Central memory CD8-positive, alpha-beta T cell (primary cell): ENCODE data around the gene UTF1.

Experiments used
- ATAC-seq: fragments of 150-1000 bp; cut with Tn5 transposase; replicated peaks from 2 replicates; pipeline ENCODE4 v1.10.0; 2022; ENCODE audit warnings: mild to moderate bottlenecking, moderate FRiP score, moderate number of reproducible peaks; ENCODE audit not compliant: poor library complexity, severe bottlenecking; ENCODE audit errors: extremely low read depth
- DNase-seq, 2 donors: peaks; one replicate each; pipeline ENCODE4 v3.0.0; 2021; ENCODE audit warnings: low spot score in 2 of 2
- H3K27ac Mint-ChIP-seq: one replicate; pipeline ENCODE4 v1.8.0; 2022; ENCODE audit warnings: low read depth, mild to moderate bottlenecking, moderate library complexity, mixed read lengths
- H3K27me3 Mint-ChIP-seq: one replicate; pipeline ENCODE4 v1.8.0; 2022; ENCODE audit warnings: mixed read lengths
- H3K36me3 Mint-ChIP-seq: one replicate; pipeline ENCODE4 v1.8.0; 2022; ENCODE audit warnings: mild to moderate bottlenecking, moderate library complexity, mixed read lengths; ENCODE audit not compliant: insufficient read depth
- H3K4me1 Mint-ChIP-seq: one replicate; pipeline ENCODE4 v1.8.0; 2022; ENCODE audit warnings: mixed read lengths
- H3K4me3 Mint-ChIP-seq: one replicate; pipeline ENCODE4 v1.8.0; 2022; ENCODE audit warnings: mild to moderate bottlenecking, moderate library complexity, mixed read lengths
- H3K9me3 Mint-ChIP-seq: one replicate; pipeline ENCODE4 v1.8.0; 2022; ENCODE audit warnings: mixed read lengths

UTF1 gene

DNA sequence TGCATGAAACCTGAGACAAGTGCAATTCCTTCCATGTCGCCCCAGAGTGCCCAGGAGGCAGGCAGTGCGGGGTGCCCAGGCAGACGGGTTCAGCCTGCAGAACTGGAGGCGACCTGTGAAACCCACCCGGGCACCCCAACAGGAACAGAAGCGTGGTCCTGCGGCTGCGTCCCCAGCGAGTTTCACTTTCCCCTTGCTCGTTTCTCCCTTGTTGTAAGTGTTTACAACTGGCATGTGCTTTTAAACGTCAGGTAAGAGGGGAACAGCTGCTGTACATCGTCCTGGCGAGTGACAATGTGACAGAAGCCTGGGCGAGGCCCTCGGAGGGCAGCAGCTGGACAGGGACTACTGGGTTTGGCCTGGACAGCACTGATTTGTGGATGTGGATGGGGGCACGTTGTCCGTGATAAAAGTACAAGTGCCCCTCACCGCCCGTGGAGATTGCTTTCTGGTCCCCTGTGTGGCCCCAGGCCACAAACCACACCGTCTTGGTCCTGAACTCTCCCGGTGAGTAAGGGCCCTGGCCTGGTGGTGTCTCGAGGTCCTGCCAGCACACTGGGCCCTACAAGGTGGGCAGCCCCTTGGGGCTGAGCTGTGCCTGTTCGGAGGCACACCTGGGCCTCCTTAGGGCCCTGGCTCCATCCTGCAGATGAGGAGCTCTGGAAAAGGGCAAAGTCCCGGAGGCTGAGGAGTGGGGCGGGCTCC lies 11.6 kb downstream of the UTF1 start:
- peak; percentile 24 for ATAC-seq
- Mint-ChIP-seq H3K27ac (no peak overlapping the region), H3K4me3 (peak overlapping the region; percentile 71)

GRCh38 chr10:133242611-133243356 lies 12.8 kb downstream of the UTF1 start:
- H3K4me1 Mint-ChIP-seq, result peaks cover 24% of the 10 kb centered on the region
- H3K27me3 Mint-ChIP-seq, result peaks cover 62% of the 10 kb centered on the region
- ATAC-seq, result no peak
- H3K9me3 Mint-ChIP-seq, result no peaks in the 10 kb centered on the region
- H3K4me3 Mint-ChIP-seq, result peak overlapping the region; percentile 71
- H3K36me3 Mint-ChIP-seq, result no peaks in the 10 kb centered on the region
- no peak for DNase-seq
- peak overlapping the region; percentile 79 for H3K27ac Mint-ChIP-seq

More for the DNA sequence above, 11.6 kb downstream of the UTF1 start:
- Mint-ChIP-seq H3K27me3 (peaks cover 62% of the 10 kb centered on the region), H3K9me3 (no peaks in the 10 kb centered on the region), H3K4me1 (peaks cover 19% of the 10 kb centered on the region), H3K36me3 (no peaks in the 10 kb centered on the region)
- DNase-seq, result no peak

- Mint-ChIP-seq H3K27ac (no peak overlapping the region), H3K4me1 (peaks cover 24% of the 10 kb centered on the region), H3K4me3 (no peak overlapping the region), H3K36me3 (no peaks in the 10 kb centered on the region), H3K9me3 (no peaks in the 10 kb centered on the region), H3K27me3 (peaks cover 58% of the 10 kb centered on the region)
- ATAC-seq (no peak), DNase-seq (no peak)
Observed at GRCh38 chr10:133243593-133243992, 13.6 kb downstream of the UTF1 start.

GRCh38 chr10:133245439-133246235 lies 15.6 kb downstream of the UTF1 start:
- no peak overlapping the region for H3K27ac Mint-ChIP-seq
- H3K9me3 Mint-ChIP-seq, result no peaks in the 10 kb centered on the region
- H3K4me1 Mint-ChIP-seq, result peaks cover 22% of the 10 kb centered on the region
- DNase-seq (no peak), ATAC-seq (no peak)
- H3K27me3 Mint-ChIP-seq, result peaks cover 37% of the 10 kb centered on the region
- no peaks in the 10 kb centered on the region for H3K36me3 Mint-ChIP-seq
- no peak overlapping the region for H3K4me3 Mint-ChIP-seq

- Mint-ChIP-seq H3K27ac (no peak overlapping the region), H3K27me3 (peaks cover 31% of the 10 kb centered on the region), H3K36me3 (no peaks in the 10 kb centered on the region), H3K9me3 (no peaks in the 10 kb centered on the region), H3K4me3 (no peak overlapping the region), H3K4me1 (peaks cover 16% of the 10 kb centered on the region)
- ATAC-seq (no peak), DNase-seq (no peak)
Observed at GRCh38 chr10:133246236-133246626, 16.2 kb downstream of the UTF1 start.

DNA sequence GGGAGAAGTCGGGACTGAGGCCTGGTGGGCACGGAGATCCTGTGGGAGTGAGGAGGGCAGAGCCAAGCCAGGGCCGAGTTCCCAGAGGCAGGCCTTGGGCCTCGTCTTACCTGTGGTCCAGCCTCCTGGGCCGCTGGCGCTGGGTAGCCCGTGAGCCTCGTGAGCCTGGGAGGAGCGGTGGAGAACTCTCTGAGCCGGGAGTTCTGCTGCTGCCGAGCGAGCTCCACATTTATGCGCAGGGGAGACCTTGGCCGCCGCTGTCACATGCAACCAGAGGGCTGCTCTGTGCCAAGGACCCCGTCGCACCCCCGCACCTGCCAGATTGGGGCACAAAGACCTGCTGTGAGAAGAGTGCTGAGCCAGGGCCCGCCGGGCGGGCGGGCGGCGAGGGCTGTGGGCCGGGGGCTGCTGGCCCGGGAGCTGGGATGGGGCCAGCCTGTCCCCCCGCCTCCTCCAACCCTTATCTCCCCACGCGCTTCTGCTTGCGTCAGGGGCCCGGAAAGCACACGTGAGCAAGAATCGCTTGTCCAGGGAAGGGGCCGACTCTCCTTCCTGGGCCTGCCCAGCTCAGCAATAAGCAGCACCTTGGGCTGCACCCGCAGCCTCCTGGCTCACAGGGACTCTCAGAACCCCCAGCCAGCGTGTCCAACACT lies 17.8 kb downstream of the UTF1 start:
- DNase-seq (no peak), ATAC-seq (no peak)
- Mint-ChIP-seq H3K4me1 (peaks cover 5% of the 10 kb centered on the region), H3K4me3 (no peak overlapping the region), H3K36me3 (no peaks in the 10 kb centered on the region), H3K9me3 (no peaks in the 10 kb centered on the region), H3K27me3 (peaks cover 16% of the 10 kb centered on the region), H3K27ac (no peak overlapping the region)

DNA sequence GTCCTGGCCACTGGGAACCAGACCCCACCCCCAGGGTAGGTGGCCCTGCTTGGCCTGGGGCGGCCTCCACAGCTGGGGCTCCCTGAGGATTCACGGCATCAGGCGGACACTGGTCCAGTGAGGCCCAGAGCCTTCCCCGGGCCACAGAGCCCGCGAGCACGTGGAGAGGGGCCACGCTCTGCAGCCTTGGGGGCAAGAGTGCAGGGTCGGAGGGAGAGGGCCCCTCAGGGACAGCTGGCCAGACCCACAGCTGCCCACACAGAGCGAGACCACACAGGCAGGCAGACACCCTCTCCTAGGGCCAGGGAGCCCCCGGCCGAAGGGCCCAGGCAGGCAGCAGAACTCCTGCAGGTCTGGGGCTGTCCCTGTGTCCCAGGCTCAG lies 18.3 kb downstream of the UTF1 start:
- Mint-ChIP-seq H3K27me3 (peaks cover 10% of the 10 kb centered on the region), H3K4me1 (peaks cover 5% of the 10 kb centered on the region), H3K9me3 (no peaks in the 10 kb centered on the region), H3K36me3 (no peaks in the 10 kb centered on the region), H3K4me3 (no peak overlapping the region), H3K27ac (no peak overlapping the region)
- no peak for DNase-seq
- no peak for ATAC-seq

GRCh38 chr10:133249094-133249780 lies 19.2 kb downstream of the UTF1 start:
- Mint-ChIP-seq H3K4me1 (peaks cover 5% of the 10 kb centered on the region), H3K27me3 (peaks cover 1% of the 10 kb centered on the region), H3K36me3 (no peaks in the 10 kb centered on the region), H3K9me3 (no peaks in the 10 kb centered on the region), H3K4me3 (no peak overlapping the region), H3K27ac (no peak overlapping the region)
- ATAC-seq (no peak), DNase-seq (no peak)

GRCh38 chr10:133249975-133250754 lies 20.1 kb downstream of the UTF1 start:
- H3K36me3 Mint-ChIP-seq, result no peaks in the 10 kb centered on the region
- ATAC-seq (no peak), DNase-seq (no peak)
- no peaks in the 10 kb centered on the region for H3K9me3 Mint-ChIP-seq
- no peak overlapping the region for H3K4me3 Mint-ChIP-seq
- no peaks in the 10 kb centered on the region for H3K27me3 Mint-ChIP-seq
- peaks cover 5% of the 10 kb centered on the region for H3K4me1 Mint-ChIP-seq
- peak overlapping the region; percentile 9 for H3K27ac Mint-ChIP-seq

DNA sequence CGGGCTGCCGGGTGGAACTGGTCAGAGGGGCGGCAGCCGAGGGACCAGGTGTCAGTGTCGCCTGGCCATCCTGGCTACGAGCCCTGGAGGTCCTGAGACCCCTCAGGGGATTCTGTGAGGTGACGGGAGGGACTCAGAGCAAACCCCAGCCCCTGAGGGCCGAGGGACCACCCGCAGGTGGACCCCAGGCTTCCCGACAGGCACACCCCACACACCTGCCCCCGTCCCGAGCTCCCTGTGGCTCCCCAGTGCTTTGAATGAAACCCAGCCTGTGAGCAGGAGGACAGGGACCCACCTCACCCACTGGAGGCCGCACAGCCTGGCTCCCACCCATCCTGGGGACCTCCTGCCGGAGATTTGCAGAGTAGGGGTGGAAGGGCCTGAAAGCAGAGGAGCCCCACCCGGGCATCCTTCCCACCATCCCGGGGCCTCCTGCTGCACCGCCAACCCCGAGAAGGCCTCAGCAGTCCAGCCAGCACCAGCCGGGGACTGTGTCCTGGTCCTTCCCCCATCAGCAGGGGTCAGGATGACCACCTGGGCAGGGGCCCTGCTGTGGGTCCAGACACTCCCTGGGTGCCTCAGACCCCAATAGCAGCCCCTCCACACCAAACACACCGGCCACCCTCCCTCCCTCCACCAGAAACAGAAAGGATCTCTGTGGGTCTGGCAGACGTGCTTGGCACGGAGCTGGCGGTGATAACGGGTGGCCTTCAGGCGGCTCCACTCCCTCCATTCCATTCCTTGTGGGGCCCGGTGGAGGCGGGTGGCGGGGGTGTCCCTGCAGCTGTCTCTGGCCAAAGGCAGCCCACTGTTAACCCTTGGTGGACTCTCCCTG lies 21.6 kb downstream of the UTF1 start:
- Mint-ChIP-seq H3K9me3 (no peaks in the 10 kb centered on the region), H3K4me3 (no peak overlapping the region), H3K27me3 (no peaks in the 10 kb centered on the region), H3K27ac (no peak overlapping the region), H3K4me1 (peaks cover 5% of the 10 kb centered on the region), H3K36me3 (no peaks in the 10 kb centered on the region)
- ATAC-seq (no peak), DNase-seq (no peak)

DNA sequence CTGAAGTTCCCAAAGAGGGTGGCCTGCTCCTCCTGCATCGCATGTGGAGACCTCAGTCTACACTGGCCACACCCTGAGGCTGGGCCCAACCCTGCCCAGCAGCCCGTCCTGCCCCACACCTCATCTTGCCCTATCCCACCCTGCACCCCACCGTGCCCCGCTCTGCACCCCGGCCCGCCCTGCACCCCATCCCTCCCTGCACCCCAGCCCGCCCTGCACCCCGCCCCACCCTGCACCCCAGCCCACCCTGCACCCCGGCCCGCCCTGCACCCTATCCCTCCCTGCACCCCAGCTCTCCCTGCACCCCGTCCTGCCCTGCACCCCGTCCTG lies 22.2 kb downstream of the UTF1 start:
- DNase-seq (no peak), ATAC-seq (no peak)
- H3K27ac Mint-ChIP-seq, result no peak overlapping the region

More for the DNA sequence above, 22.2 kb downstream of the UTF1 start:
- no peaks in the 10 kb centered on the region for H3K36me3 Mint-ChIP-seq
- H3K4me3 Mint-ChIP-seq, result no peak overlapping the region
- no peaks in the 10 kb centered on the region for H3K9me3 Mint-ChIP-seq
- peaks cover 1% of the 10 kb centered on the region for H3K4me1 Mint-ChIP-seq
- no peaks in the 10 kb centered on the region for H3K27me3 Mint-ChIP-seq
